GM13976 (cell line): ENCODE results near the gene CALY.

Experiments
- DNase-seq: peaks from one replicate; pipeline ENCODE4 v3.0.0; 2012; ENCODE audit warnings: low spot score
- in situ Hi-C: fragments of 300-500 bp; cut with MboI; formaldehyde crosslinking; loops from one replicate; pipeline ENCODE4 v1.12.0; 2022; ENCODE audit warnings: low sequenced_read_pairs, mixed read lengths, inconsistent platforms; ENCODE audit not compliant: unreplicated experiment
- TF ChIP-seq, protein P1 (sequence below): IDR thresholded peaks from 2 replicates; pipeline ENCODE4 v1.5.1; 2012; ENCODE audit warnings: borderline replicate concordance, mild to moderate bottlenecking; ENCODE audit not compliant: insufficient read depth; ENCODE audit errors: extremely low read depth, missing control alignments, control extremely low read depth

The CALY gene

DNA sequence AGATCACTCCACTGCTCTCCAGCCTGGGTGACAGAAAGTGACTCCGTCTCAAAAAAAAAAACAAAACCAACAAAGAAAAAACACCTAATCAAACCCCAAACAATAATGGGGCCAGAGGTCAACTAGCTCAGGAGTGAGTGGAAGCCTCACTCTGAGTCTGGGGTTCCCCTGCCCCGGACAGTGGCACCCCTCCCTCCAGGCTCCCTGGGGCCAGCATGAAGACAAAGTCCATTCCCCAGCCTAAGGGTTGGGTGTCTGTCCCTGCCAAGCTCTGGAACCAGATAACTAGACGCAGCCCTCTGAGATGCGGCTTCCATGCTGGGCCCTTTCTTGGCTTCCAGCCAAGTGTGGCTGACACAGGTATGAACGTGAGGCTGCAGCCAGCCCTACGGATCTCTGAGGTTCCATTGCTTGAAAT, 22.9 kb upstream of the CALY start:
- no peak for DNase-seq
- in situ Hi-C loops = no loop called here
- TF ChIP-seq, protein P1, sequence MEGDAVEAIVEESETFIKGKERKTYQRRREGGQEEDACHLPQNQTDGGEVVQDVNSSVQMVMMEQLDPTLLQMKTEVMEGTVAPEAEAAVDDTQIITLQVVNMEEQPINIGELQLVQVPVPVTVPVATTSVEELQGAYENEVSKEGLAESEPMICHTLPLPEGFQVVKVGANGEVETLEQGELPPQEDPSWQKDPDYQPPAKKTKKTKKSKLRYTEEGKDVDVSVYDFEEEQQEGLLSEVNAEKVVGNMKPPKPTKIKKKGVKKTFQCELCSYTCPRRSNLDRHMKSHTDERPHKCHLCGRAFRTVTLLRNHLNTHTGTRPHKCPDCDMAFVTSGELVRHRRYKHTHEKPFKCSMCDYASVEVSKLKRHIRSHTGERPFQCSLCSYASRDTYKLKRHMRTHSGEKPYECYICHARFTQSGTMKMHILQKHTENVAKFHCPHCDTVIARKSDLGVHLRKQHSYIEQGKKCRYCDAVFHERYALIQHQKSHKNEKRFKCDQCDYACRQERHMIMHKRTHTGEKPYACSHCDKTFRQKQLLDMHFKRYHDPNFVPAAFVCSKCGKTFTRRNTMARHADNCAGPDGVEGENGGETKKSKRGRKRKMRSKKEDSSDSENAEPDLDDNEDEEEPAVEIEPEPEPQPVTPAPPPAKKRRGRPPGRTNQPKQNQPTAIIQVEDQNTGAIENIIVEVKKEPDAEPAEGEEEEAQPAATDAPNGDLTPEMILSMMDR = no peak

GRCh38 chr10:133358925-133359310, 22.2 kb upstream of the CALY start:
- DNase-seq = no peak
- TF ChIP-seq, protein P1 = no peak
- in situ Hi-C loops = no loop called here

DNA sequence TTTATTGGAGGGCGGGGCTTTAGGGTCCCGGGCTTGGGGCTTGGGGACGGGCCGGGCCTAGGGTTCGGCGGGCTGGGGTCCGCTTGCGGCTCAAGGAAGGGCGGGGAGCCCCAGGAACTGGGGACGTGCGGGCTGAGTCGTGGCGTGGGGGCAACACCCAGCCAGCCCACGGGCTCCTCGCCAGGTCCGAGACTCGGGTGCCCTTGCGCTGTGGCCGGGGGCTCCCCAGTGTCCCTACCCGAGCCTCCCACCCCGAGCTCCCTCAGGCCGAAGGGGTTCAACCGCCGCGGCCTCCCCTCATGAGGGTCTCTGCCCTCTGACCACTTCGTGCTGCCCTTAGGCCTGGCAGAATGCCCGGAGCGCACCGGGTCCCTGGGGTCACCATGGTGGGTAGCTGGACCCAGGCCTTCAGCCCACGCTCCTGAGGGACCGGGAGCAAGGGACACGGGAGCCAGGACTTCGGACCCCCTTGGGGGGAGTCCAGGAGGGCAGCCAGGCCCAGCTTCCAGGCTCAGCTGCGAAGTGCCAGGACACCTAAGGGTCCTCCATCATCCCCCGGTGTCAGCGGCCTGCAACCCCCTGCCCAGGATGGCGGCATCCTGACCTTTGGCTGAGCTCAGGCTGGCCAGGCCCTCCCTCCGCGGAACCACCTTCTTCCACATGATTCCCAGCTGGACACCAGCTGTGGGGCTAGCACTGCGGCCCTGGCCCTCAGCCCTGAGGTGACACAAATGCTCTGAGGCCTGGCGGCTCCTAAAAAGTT, 21.6 kb upstream of the CALY start:
- in situ Hi-C loops = no loop called here
- DNase-seq = no peak
- TF ChIP-seq, protein P1 = no peak

- in situ Hi-C loops = no loop called here
- TF ChIP-seq, protein P1 = no peak
- peak; percentile 98 for DNase-seq
Observed at GRCh38 chr10:133357285-133358161, 20.8 kb upstream of the CALY start, which contains the start of gene FUOM. TSS of gene FUOM (minus strand) at chr10:133358019. CDS start at chr10:133358007, 12 bp downstream.

DNA sequence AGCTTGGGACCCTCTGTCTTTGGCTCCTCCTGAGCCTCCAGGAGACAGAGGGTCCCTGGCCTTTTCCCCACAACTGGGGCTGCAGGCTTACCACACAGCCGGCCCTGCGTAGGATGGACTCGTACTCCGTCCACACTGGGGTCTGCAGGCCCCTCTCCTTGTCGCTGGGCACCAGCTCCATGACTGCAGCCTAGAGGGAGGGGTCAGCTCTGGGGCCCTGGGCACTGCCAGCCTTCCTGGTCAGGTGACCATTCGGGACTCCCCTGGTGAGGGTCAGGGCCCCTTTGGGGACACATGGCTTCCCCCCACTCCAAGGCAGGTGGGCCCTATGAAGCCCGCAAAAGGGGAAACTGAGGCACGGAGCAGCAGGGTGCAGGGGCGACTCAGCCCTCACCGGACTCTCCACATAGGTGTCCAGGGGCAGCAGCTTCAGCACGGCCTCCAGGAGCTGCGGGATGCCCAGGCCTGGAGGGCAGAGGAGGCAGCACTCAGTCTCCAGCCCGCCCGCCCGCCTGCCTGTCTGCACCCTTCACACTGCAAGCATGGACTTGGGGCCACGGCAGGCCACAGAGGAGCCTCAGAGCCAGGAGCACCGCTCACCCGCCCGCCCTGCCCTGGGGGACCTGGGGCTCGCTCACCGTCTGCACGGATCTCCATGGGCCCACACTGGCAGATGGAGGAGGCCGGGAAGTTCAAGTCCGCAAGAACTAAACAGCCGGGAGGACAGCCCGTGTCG, 20.0 kb upstream of the CALY start:
- in situ Hi-C loops = no loop called here
- no peak for DNase-seq
- TF ChIP-seq, protein P1 = no peak

GRCh38 chr10:133355991-133356390, 19.3 kb upstream of the CALY start:
- in situ Hi-C loops = no loop called here
- TF ChIP-seq, protein P1 = no peak
- no peak for DNase-seq
